ENCODE data around the gene PPP1R13B.

DNA sequence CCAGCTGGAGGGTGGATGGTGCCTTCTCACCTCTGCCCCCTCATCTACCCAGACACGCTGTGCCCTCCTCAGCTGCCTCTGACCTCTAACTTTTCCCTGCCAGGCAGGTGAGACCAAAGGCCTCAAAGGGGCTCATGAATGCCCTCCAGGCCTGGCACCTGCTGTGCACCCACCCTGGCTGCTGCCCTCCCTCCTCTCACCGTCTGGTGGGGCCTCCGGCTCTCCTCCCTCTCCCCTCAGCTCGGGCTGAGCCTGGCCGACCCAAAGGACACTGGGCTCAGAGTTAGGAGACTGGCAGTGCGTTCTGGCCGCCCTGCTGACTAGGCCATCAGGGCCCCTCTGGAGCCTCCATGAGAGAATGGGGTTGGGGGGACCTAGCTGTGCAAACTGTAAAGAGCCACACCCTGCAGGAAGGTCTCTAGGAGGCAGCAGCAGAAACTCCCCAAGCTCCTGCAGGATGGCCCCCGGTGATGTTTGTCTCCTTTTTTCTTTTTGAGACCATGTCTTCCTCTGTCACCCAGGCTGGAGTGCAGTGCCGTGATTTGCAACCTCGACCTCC lies 40.3 kb upstream of the PPP1R13B start:
- TF ChIP-seq, protein P1, sequence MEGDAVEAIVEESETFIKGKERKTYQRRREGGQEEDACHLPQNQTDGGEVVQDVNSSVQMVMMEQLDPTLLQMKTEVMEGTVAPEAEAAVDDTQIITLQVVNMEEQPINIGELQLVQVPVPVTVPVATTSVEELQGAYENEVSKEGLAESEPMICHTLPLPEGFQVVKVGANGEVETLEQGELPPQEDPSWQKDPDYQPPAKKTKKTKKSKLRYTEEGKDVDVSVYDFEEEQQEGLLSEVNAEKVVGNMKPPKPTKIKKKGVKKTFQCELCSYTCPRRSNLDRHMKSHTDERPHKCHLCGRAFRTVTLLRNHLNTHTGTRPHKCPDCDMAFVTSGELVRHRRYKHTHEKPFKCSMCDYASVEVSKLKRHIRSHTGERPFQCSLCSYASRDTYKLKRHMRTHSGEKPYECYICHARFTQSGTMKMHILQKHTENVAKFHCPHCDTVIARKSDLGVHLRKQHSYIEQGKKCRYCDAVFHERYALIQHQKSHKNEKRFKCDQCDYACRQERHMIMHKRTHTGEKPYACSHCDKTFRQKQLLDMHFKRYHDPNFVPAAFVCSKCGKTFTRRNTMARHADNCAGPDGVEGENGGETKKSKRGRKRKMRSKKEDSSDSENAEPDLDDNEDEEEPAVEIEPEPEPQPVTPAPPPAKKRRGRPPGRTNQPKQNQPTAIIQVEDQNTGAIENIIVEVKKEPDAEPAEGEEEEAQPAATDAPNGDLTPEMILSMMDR (IDR thresholded peaks at IDR 0.05; ENCODE audit: low read depth, low read length), result no peak
- no peak for TF ChIP-seq EZH2phosphoT487 (IDR thresholded peaks at IDR 0.05; ENCODE audit: low read depth)

All from OCI-LY3 (cell line).